GM12875 (cell line): Measurements from ENCODE around the gene OSTF1.
A peak's percentile ranks its signal among the peaks of the same experiment; 100 is the strongest.

Experiments
- H3K4me3 ChIP-seq: one replicate; pipeline ENCODE4 v1.5.1; 2011; ENCODE audit warnings: low read depth, low read length, control low read depth
- TF ChIP-seq, protein P1 (sequence below): IDR thresholded peaks from 2 replicates; pipeline ENCODE4 v1.5.1; 2011; ENCODE audit warnings: low read depth, mild to moderate bottlenecking, control low read depth, inconsistent platforms, low read length, moderate library complexity, borderline replicate concordance; ENCODE audit not compliant: insufficient read depth

Gene OSTF1

DNA sequence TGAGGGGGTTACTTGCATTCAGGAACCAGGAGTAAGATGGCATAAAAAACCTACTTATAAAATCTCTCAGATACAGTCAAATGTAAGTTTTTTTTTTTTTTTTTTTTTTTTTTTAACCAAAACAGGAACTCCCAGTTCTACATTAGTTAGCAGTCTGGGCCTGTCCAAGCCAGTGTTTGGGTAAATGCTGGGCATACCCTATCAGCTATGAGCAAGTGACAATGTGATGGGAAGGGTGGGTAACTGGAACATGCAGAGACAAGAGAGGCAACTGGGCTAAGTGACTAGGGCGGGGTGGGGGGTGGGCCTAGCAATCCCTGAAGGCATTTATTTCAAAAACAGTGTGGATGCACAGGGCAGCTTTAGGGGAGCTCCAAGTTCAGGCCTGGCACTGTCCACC lies 2.7 kb upstream of the OSTF1 start:
- TF ChIP-seq, protein P1, sequence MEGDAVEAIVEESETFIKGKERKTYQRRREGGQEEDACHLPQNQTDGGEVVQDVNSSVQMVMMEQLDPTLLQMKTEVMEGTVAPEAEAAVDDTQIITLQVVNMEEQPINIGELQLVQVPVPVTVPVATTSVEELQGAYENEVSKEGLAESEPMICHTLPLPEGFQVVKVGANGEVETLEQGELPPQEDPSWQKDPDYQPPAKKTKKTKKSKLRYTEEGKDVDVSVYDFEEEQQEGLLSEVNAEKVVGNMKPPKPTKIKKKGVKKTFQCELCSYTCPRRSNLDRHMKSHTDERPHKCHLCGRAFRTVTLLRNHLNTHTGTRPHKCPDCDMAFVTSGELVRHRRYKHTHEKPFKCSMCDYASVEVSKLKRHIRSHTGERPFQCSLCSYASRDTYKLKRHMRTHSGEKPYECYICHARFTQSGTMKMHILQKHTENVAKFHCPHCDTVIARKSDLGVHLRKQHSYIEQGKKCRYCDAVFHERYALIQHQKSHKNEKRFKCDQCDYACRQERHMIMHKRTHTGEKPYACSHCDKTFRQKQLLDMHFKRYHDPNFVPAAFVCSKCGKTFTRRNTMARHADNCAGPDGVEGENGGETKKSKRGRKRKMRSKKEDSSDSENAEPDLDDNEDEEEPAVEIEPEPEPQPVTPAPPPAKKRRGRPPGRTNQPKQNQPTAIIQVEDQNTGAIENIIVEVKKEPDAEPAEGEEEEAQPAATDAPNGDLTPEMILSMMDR, result no peak
- H3K4me3 ChIP-seq, result no peak overlapping the region

DNA sequence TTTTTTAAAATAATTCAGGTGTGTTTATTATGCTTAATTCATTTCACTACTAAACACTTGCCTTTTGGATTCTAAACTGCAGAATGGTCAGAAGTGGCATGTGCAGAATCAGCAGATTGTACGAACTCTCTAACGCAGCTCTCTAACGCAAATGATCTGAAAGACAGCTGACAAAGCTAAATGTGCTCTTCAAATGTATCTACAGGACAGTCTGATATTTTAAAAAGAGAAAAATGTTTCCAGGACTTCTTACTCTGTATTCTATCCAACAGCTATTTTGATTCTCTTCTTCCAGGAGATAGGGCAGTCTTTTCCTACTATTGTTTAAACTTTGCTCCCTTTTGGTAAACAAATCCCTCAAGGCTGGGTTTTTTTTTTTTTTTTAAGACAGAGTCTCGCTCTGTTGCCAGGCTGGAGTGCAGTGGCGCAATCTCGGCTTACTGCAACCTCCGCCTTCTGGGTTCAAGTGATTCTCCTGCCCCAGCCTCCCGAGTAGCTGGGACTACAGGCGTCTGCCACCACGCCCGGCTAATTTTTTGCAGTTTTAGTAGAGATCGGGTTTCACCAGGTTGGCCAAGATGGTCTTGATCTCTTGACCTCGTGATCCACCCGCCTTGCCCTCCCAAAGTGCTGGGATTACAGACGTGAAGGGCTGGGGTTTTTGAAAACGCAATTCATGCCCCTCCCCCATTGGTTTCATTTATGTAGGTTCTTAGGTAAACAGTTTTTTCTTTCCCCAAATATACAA lies 1.6 kb upstream of the OSTF1 start:
- TF ChIP-seq, protein P1, result no peak
- H3K4me3 ChIP-seq, result peak overlapping the region; percentile 96

DNA sequence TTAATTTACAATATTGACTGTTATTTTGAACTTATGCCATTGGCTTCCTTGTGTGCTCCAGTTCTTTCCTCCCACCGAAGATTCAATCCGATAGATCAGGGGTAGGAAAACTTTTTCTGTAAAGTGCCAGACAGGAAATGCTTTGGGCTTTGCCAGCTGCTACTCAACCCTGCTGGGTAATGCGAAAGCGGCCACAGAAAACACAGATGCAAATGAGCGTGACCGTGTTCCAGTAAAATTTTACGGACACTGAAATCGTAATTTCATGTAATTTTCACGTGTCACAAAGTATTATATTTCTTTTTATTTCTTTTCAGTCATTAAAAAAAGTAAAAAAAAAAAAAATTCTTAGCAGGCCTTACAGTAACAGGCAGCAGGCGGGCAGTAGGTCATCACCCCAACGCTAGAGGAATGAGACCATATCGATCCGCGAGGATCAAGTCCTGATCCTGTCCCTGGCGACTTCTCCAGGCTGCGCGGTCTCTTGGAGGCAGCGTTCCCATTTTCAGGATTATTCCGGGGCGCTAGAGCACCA lies 958 bp upstream of the OSTF1 start:
- peak overlapping the region; percentile 96 for H3K4me3 ChIP-seq
- TF ChIP-seq, protein P1, result no peak

DNA sequence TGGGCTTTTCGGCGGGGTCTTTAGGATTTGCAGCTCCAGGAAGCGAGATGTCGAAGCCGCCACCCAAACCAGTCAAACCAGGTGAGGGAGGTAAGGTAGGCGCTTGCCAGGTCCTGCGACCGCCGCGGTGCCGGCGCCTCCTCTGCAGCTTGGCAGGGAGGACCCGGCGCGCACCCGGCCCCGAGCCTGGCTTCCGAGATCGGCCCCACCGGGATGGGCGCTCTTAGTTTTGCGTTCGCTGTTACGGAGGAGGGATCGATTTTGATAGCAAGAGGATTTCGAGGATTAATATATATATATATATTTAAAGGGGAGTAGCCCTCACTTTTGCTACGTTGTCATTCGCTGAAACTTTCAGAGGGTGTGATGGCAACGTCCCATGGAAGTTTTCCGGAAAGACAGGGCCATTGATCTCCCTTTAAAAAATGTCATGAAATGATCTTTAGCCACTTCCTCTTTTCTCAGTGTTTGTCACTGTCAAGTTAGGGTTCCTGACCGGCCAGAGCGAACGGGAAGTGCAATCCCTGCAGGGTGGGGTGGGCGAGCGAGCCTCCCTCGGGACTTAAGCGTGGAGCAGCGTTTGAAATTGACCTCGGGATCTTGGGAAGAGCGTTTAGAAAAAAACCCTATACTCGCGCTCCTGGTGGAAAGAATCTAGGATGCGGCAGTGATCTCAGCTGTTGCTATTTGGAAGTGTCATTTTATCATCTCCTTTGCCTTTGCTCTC lies 495 bp downstream of the OSTF1 start:
- TF ChIP-seq, protein P1, result no peak
- H3K4me3 ChIP-seq, result peak overlapping the region; percentile 96

DNA sequence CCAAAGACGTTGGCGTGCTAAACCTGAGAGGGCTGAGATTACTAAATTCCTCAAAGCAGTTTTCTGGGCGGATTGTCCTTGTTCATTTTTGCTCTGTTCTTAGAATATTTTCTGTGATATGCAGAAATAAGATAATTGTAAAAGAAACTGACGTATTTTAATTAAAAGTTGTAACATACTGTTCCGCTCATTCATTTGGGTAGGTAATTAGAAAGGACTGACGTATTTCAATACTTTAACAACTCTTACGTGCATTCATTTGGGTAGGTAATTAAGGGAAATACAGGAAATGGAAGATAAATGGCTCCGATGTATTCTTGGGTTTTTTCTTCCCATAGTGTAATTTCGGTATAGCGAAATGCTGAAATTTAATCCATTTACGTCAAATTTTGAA lies 1.1 kb downstream of the OSTF1 start:
- TF ChIP-seq, protein P1, result no peak

DNA sequence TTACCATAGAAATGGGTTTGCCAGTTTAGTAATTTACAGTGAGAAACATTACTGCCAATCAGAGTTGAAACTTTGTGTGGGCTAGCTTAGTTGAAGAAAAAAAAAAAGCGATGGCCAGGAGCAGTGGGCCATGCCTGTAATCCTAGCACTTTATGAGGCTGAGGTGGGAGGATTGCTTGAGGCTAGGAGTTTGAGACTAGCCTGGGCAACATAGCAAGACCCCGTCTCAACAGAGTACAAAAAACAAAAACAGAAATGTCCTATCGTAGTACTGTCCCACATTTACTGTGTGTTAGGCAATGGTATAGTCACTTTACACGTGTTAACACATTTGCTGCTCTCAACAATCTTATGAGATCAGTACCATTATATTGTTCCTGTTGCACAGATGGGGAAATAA lies 2.3 kb downstream of the OSTF1 start:
- TF ChIP-seq, protein P1, result no peak
- H3K4me3 ChIP-seq, result no peak overlapping the region

More for the DNA sequence above, 1.1 kb downstream of the OSTF1 start:
- H3K4me3 ChIP-seq, result peak overlapping the region; percentile 96
